Kidney (tissue), 14 donors: ENCODE measurements around the gene COL6A2. TPM values are rescaled to one million over a fixed set of nuclear protein-coding genes. Genes with fewer than 3 reads are reported as not detected.
"Not testable (repeated sequence)": the region's sequence is repeated elsewhere in the genome, so short reads cannot be mapped to it uniquely, and the experiment has no call there.

ENCODE experiments used
- DNase-seq, 5 donors: peaks; one replicate each; pipeline ENCODE4 v3.0.0-alpha.2; 2013 to 2020
- FAIRE-seq: peaks from 2 replicates; lab custom pipeline; 2012; peaks lifted over from hg19 to GRCh38; lab: Jason Lieb, UNC
- H3K27ac ChIP-seq, 2 donors: one replicate each; pipeline ENCODE4 v1.7.0; 2013; ENCODE audit warnings: low read depth in 2 of 2, low read length in 2 of 2, inconsistent platforms in 1 of 2
- H3K27me3 ChIP-seq: one replicate; pipeline ENCODE4 v1.7.1; 2013; ENCODE audit warnings: low read length, inconsistent platforms; ENCODE audit not compliant: control insufficient read depth, insufficient read depth
- H3K36me3 ChIP-seq, 3 donors: one replicate each; pipeline versions ENCODE4 v1.7.0 to v1.7.1; 2013; ENCODE audit warnings: low read length in 3 of 3, control low read depth in 1 of 3, inconsistent platforms in 1 of 3; ENCODE audit not compliant: insufficient read depth in 3 of 3, control insufficient read depth in 2 of 3
- H3K4me1 ChIP-seq, 3 donors: one replicate each; pipeline versions ENCODE4 v1.7.0 to v1.7.1; 2013; ENCODE audit warnings: low read length in 3 of 3, inconsistent platforms in 1 of 3, low read depth in 1 of 3; ENCODE audit not compliant: control insufficient read depth in 2 of 3, insufficient read depth in 2 of 3
- H3K4me3 ChIP-seq, 3 donors: one replicate each; pipeline versions ENCODE4 v1.7.0 to v1.8.1; 2013; ENCODE audit warnings: low read length in 3 of 3, control low read depth in 1 of 3, inconsistent platforms in 1 of 3
- H3K9ac ChIP-seq, 3 donors: one replicate each; pipeline versions ENCODE4 v1.7.0 to v1.7.1; 2013; ENCODE audit warnings: low read length in 3 of 3, control low read depth in 1 of 3, inconsistent platforms in 1 of 3
- H3K9me3 ChIP-seq, 3 donors: one replicate each; pipeline versions ENCODE4 v1.7.0 to v1.7.1; 2013; ENCODE audit warnings: low read length in 3 of 3, control low read depth in 1 of 3, inconsistent platforms in 1 of 3; ENCODE audit not compliant: control insufficient read depth in 2 of 3, insufficient read depth in 1 of 3
- intact Hi-C: fragments of 100-400 bp; cut with DNase I; formaldehyde crosslinking; loops from one replicate; pipeline ENCODE4 v1.11.1; 2022
- polyA plus RNA-seq: library from polyadenylated mRNA; stranded (reverse); fragments of 350-450 nt; fragmentation: Illumina TruSeq; extraction: RNeasy Lipid Tissue Mini Kit (QIAGEN cat#74804); gene quantifications from one replicate; pipeline ENCODE4 v1.2.3, GENCODE V29; 2014; ENCODE audit warnings: low read depth, low replicate concordance; ENCODE audit not compliant: insufficient read depth
- total RNA-seq: library from RNA; stranded (reverse); fragmentation: NEBNext Ultra II Directional; extraction: Animal tissue kit (Norgen Biotek cat#: 25700); gene quantifications from one replicate; pipeline ENCODE4 v1.2.1, GENCODE V29; 2021
- TF ChIP-seq, protein P1 (sequence below): IDR thresholded peaks from 3 replicates; pipeline ENCODE4 v1.5.1; 2012; ENCODE audit warnings: mild to moderate bottlenecking, moderate library complexity, borderline replicate concordance; ENCODE audit not compliant: insufficient read depth; ENCODE audit errors: extremely low read depth
- donor health status: control.
- donor health status: control.
- donor health status: control.
- donor health status: control.
- donor health status: control.
- donor health status: DM: yes; HTN: yes; CAD: no.
- donor health status: Normal renal cell carcinoma (clear cell type).

Gene COL6A2
- total and polyA plus RNA-seq, 2 donors from 2014 or later, result 52.4 to 174 TPM

DNA sequence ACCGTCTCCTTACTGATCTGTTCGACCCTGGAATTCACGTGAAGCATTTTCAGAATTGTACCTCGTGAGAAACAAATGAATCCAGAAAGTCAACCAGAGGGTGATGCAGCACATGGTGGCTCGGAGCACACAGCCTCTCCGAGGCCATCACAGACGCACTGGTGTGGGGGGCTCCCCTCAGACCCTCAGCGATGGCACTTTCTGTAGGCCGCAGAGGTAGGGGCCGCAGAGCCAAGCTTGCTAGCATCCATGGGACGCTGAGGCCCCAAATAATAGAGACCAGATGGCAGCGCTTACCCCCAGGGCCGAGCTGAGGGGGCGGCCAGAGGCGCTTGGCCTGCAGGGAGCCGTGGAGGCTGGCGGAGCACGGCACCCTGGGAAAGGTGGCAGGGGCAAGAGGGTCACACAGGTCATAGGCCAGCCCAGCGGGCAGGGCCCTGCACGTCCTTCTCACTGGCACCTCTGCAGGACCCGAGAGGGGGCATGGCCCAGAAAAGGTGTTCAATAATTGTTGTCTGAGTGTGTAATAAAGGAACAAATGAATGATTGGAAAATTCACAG lies 28.1 kb upstream of the COL6A2 start:
- H3K4me1 ChIP-seq, result peaks cover 0 to 13% (median 0%) of the 10 kb centered on the region in 3 donors
- H3K36me3 ChIP-seq, result no peaks in the 10 kb centered on the region
- no peak overlapping the region for H3K27ac ChIP-seq
- intact Hi-C loops, result no loop called here
- no peaks in the 10 kb centered on the region for H3K27me3 ChIP-seq
- H3K9me3 ChIP-seq, result no peaks in the 10 kb centered on the region
- no peak overlapping the region for H3K9ac ChIP-seq
- DNase-seq (peak in 1 of 5 donors; percentile 41), FAIRE-seq (no peak)
- TF ChIP-seq, protein P1, sequence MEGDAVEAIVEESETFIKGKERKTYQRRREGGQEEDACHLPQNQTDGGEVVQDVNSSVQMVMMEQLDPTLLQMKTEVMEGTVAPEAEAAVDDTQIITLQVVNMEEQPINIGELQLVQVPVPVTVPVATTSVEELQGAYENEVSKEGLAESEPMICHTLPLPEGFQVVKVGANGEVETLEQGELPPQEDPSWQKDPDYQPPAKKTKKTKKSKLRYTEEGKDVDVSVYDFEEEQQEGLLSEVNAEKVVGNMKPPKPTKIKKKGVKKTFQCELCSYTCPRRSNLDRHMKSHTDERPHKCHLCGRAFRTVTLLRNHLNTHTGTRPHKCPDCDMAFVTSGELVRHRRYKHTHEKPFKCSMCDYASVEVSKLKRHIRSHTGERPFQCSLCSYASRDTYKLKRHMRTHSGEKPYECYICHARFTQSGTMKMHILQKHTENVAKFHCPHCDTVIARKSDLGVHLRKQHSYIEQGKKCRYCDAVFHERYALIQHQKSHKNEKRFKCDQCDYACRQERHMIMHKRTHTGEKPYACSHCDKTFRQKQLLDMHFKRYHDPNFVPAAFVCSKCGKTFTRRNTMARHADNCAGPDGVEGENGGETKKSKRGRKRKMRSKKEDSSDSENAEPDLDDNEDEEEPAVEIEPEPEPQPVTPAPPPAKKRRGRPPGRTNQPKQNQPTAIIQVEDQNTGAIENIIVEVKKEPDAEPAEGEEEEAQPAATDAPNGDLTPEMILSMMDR, result no peak
- H3K4me3 ChIP-seq, result no peak overlapping the region

DNA sequence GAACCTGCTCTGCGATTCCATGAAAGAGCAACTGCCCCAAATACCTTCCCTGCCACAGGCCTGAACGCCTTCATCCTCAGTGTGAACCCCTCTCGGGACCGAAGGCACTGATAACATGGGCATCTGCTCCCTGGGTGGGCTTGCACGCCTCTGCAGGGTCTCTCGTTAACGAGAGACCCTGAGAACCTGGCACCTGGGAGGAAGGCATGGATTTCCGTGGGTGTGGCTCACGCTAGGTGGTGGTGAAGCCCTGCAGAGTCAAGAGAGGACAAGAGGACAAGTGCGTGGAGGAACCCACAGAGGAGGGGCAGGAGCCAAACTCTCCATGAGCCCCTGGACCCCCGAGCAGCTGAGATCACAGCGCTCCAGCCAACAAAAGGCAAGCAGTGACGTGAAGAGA lies 26.8 kb upstream of the COL6A2 start:
- peaks cover 0 to 8% (median 0%) of the 10 kb centered on the region in 3 donors for H3K4me1 ChIP-seq
- no peaks in the 10 kb centered on the region for H3K36me3 ChIP-seq
- H3K4me3 ChIP-seq, result no peak overlapping the region
- DNase-seq (peak in 2 of 5 donors; percentile 4 to 38), FAIRE-seq (no peak)
- TF ChIP-seq, protein P1, result no peak
- H3K9ac ChIP-seq, result no peak overlapping the region
- no peaks in the 10 kb centered on the region for H3K27me3 ChIP-seq
- no peak overlapping the region for H3K27ac ChIP-seq
- H3K9me3 ChIP-seq, result no peaks in the 10 kb centered on the region
- intact Hi-C loops, result no loop called here

DNA sequence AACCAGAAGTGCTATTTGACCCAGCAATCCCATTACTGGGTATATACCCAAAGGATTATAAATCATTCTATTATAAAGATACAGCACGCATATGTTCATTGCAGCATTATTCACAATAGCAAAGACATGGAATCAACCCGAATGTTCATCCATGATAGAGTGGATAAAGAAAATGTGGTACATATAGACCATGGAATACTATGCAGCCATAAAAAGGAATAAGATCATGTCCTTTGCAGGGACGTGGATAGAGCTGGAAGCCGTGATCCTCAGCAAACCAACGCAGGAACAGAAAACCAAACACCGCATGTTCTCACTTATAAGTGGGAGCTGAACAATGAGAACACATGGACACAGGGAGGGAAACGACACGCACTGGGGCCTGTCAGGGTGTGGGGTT lies 21.2 kb upstream of the COL6A2 start:
- H3K27ac ChIP-seq, intact Hi-C loops, H3K27me3 ChIP-seq, FAIRE-seq, H3K36me3 ChIP-seq, H3K9me3 ChIP-seq, H3K9ac ChIP-seq, H3K4me1 ChIP-seq, H3K4me3 ChIP-seq, DNase-seq: not testable (repeated sequence)

DNA sequence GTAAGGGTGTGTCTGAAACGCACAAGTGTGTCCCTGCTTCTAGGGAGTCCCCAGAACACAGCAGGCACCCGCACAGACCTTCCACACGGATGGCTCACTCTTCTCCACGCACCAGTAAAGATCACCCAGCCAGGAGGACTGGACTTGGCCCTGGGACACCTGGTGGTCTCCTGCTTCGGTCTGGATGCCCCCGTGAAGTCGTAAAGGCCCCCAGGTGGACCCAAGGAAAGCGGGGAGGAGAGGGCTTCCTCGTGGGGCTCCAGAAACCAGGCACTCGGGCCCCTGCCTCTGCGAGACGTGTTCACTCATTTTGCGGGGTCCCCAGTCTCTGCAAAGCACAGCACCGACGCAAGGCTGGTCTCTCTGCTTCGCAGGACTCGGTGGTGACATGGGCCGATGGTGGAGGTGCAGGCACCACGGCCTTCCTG lies 20.2 kb upstream of the COL6A2 start:
- H3K36me3 ChIP-seq, result no peaks in the 10 kb centered on the region
- H3K27ac ChIP-seq, result no peak overlapping the region
- no peak overlapping the region for H3K9ac ChIP-seq
- H3K4me3 ChIP-seq, result no peak overlapping the region
- no peaks in the 10 kb centered on the region for H3K27me3 ChIP-seq
- H3K9me3 ChIP-seq, result no peaks in the 10 kb centered on the region
- intact Hi-C loops, result no loop called here
- DNase-seq (peak in 2 of 5 donors; percentile 19 to 48), FAIRE-seq (no peak)
- peaks cover 0 to 3% (median 0%) of the 10 kb centered on the region in 3 donors for H3K4me1 ChIP-seq
- TF ChIP-seq, protein P1, result no peak
